Panc1 (cell line): ENCODE results near the gene OPN5.

Source experiments
- CTCF ChIP-seq: fragments of 450-650 bp; IDR thresholded peaks from 2 replicates; pipeline ENCODE4 v1.5.1; 2017; ENCODE audit warnings: mild to moderate bottlenecking
- POLR2AphosphoS5 ChIP-seq: IDR thresholded peaks from 2 replicates; pipeline ENCODE4 v1.6.1; 2012; ENCODE audit warnings: mild to moderate bottlenecking, low read depth, low read length, moderate library complexity
- REST ChIP-seq, 2 experiments: IDR thresholded peaks; 2 replicates each; pipeline ENCODE4 v1.6.1; 2011 to 2012; ENCODE audit warnings: low read depth in 2 of 2, control low read depth in 1 of 2, low read length in 1 of 2, mild to moderate bottlenecking in 1 of 2, moderate library complexity in 1 of 2; ENCODE audit not compliant: insufficient read depth in 1 of 2
- SIN3A ChIP-seq: IDR thresholded peaks from 2 replicates; pipeline ENCODE4 v1.6.1; 2012; ENCODE audit warnings: low read depth, mild to moderate bottlenecking, low read length, moderate library complexity, borderline replicate concordance; ENCODE audit not compliant: insufficient read depth

DNA sequence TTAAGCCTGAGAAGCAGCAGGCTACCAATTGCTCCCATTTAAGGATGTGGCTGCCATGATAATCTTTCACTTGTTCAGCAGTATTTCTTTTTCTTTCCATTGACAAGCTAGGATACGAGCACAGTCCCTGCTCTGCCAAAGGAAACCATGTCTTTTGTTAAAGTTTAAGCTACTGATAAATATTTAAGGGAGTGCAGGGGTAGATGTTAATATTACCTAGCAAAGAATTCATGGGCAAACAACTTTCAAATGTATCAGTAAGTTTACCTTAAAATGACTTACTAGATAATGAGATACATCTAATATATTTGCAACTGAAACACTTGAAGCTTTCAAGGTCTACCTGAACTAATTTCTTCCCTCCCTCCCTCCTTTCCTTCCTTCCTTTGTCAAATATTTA, 77.3 kb downstream of the OPN5 start:
- TF ChIP-seq CTCF (no peak), SIN3A (no peak), POLR2AphosphoS5 (no peak), REST (IDR thresholded peaks at IDR 0.05; ENCODE audit: insufficient read depth in 1 of 2, low read depth in 2 of 2, low read length in 1 of 2) (no peak)
